DOHH2 (cell line): ENCODE measurements around the gene TMEM45A.

Experiments
- EZH2phosphoT487 ChIP-seq: fragments of 200-600 bp; sonication (generic); IDR thresholded peaks from 2 replicates; pipeline ENCODE4 v1.6.1; 2017; ENCODE audit warnings: borderline replicate concordance, mild to moderate bottlenecking, antibody characterized with exemption, low read length, moderate library complexity, mixed read lengths
- TF ChIP-seq, protein P1 (sequence below): fragments of 200-600 bp; sonication (generic); IDR thresholded peaks from one replicate; pipeline ENCODE4 v1.5.1; 2014; ENCODE audit warnings: antibody characterized with exemption, mild to moderate bottlenecking, low read depth, low read length; ENCODE audit not compliant: poor library complexity, severe bottlenecking

GRCh38 chr3:100581650-100582049 lies 89.2 kb downstream of the TMEM45A start:
- TF ChIP-seq, protein P1, sequence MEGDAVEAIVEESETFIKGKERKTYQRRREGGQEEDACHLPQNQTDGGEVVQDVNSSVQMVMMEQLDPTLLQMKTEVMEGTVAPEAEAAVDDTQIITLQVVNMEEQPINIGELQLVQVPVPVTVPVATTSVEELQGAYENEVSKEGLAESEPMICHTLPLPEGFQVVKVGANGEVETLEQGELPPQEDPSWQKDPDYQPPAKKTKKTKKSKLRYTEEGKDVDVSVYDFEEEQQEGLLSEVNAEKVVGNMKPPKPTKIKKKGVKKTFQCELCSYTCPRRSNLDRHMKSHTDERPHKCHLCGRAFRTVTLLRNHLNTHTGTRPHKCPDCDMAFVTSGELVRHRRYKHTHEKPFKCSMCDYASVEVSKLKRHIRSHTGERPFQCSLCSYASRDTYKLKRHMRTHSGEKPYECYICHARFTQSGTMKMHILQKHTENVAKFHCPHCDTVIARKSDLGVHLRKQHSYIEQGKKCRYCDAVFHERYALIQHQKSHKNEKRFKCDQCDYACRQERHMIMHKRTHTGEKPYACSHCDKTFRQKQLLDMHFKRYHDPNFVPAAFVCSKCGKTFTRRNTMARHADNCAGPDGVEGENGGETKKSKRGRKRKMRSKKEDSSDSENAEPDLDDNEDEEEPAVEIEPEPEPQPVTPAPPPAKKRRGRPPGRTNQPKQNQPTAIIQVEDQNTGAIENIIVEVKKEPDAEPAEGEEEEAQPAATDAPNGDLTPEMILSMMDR: no peak
- TF ChIP-seq EZH2phosphoT487: no peak
